Measurements from ENCODE around the gene ZEB1.

Gene ZEB1

GRCh38 chr10:31366703-31367102, 47.7 kb downstream of the ZEB1 start:
- TF ChIP-seq CTCF (conservative IDR thresholded peaks at IDR 0.05; ENCODE audit: low read length) (no peak), EZH2phosphoT487 (IDR thresholded peaks at IDR 0.05; ENCODE audit: borderline replicate concordance) (no peak)
- Histone ChIP-seq H3K79me2 (ENCODE audit: insufficient read depth, low read length) (peaks cover 83% of the 10 kb centered on the region), H3K4me1 (ENCODE audit: insufficient read depth, low read length, poor library complexity, severe bottlenecking) (peaks cover 5% of the 10 kb centered on the region), H3K9me3 (ENCODE audit: insufficient read depth, low read depth, low read length) (no peaks in the 10 kb centered on the region), H3K9me2 (replicated peaks; ENCODE audit: low read depth, low read length) (no peaks in the 10 kb centered on the region), H3K9ac (ENCODE audit: low read depth, low read length, poor library complexity, severe bottlenecking) (no peak overlapping the region), H3F3A (ENCODE audit: low read depth) (no peaks in the 10 kb centered on the region), H3K4me2 (ENCODE audit: low read depth, low read length, poor library complexity, severe bottlenecking) (no peak overlapping the region), H3K36me3 (ENCODE audit: insufficient read depth, low read length) (peaks cover 5% of the 10 kb centered on the region; the same call in 1 of the 2 replicates), H3K27me3 (ENCODE audit: insufficient read depth, low read length, poor library complexity, severe bottlenecking) (no peaks in the 10 kb centered on the region), H2AFZ (ENCODE audit: low read length) (no peak overlapping the region), H3K4me3 (ENCODE audit: low read length, poor library complexity, severe bottlenecking) (no peak overlapping the region), H4K20me1 (ENCODE audit: insufficient read depth, low read length, poor library complexity, severe bottlenecking) (peaks cover 33% of the 10 kb centered on the region)

GRCh38 chr10:31368724-31369123, 49.7 kb downstream of the ZEB1 start:
- Histone ChIP-seq H3K9ac (ENCODE audit: low read depth, low read length, poor library complexity, severe bottlenecking) (no peak overlapping the region), H3K27me3 (ENCODE audit: insufficient read depth, low read length, poor library complexity, severe bottlenecking) (no peaks in the 10 kb centered on the region), H3K4me3 (ENCODE audit: low read length, poor library complexity, severe bottlenecking) (no peak overlapping the region), H3K36me3 (ENCODE audit: insufficient read depth, low read length) (no peaks in the 10 kb centered on the region), H3K79me2 (ENCODE audit: insufficient read depth, low read length) (peaks cover 82% of the 10 kb centered on the region), H4K20me1 (ENCODE audit: insufficient read depth, low read length, poor library complexity, severe bottlenecking) (peaks cover 53% of the 10 kb centered on the region), H3F3A (ENCODE audit: low read depth) (no peaks in the 10 kb centered on the region), H3K9me2 (replicated peaks; ENCODE audit: low read depth, low read length) (no peaks in the 10 kb centered on the region), H2AFZ (ENCODE audit: low read length) (no peak overlapping the region), H3K4me2 (ENCODE audit: low read depth, low read length, poor library complexity, severe bottlenecking) (no peak overlapping the region), H3K4me1 (ENCODE audit: insufficient read depth, low read length, poor library complexity, severe bottlenecking) (peaks cover 5% of the 10 kb centered on the region), H3K9me3 (ENCODE audit: insufficient read depth, low read depth, low read length) (no peaks in the 10 kb centered on the region)
- TF ChIP-seq CTCF (conservative IDR thresholded peaks at IDR 0.05; ENCODE audit: low read length) (no peak), EZH2phosphoT487 (IDR thresholded peaks at IDR 0.05; ENCODE audit: borderline replicate concordance) (no peak)

DNA sequence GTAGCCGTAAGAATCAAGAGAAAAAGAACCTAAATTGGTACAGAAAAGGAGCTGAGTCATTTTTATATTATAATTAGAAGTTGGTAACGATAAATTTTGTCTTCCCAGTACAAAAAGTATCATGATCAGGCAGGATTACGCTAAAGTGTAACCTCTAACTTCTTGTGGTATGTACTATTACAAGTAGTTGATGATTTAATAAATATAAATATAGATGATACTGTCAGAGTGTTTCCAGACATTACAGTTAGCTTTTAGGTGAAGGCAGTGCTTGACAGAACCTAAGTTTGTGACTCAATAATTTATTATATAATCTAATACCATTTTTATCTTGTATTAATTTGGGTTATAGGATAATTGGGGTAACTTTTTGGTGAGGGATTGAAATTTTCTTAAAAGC, 53.4 kb downstream of the ZEB1 start:
- H3K79me2 ChIP-seq (ENCODE audit: insufficient read depth, low read length) = peaks cover 89% of the 10 kb centered on the region
- no peak overlapping the region for H3K4me3 ChIP-seq (ENCODE audit: low read length, poor library complexity, severe bottlenecking)
- no peak overlapping the region for H3K9ac ChIP-seq (ENCODE audit: low read depth, low read length, poor library complexity, severe bottlenecking)
- no peaks in the 10 kb centered on the region for H3K27me3 ChIP-seq (ENCODE audit: insufficient read depth, low read length, poor library complexity, severe bottlenecking)
- no peaks in the 10 kb centered on the region for H3F3A ChIP-seq (ENCODE audit: low read depth)
- H2AFZ ChIP-seq (ENCODE audit: low read length) = no peak overlapping the region
- no peaks in the 10 kb centered on the region for H3K9me3 ChIP-seq (ENCODE audit: insufficient read depth, low read depth, low read length)
- no peak for TF ChIP-seq CTCF (conservative IDR thresholded peaks at IDR 0.05; ENCODE audit: low read length)
- no peak for TF ChIP-seq EZH2phosphoT487 (IDR thresholded peaks at IDR 0.05; ENCODE audit: borderline replicate concordance)
- no peak overlapping the region for H3K4me2 ChIP-seq (ENCODE audit: low read depth, low read length, poor library complexity, severe bottlenecking)
- no peaks in the 10 kb centered on the region for H3K36me3 ChIP-seq (ENCODE audit: insufficient read depth, low read length)
- peaks cover 5% of the 10 kb centered on the region for H3K4me1 ChIP-seq (ENCODE audit: insufficient read depth, low read length, poor library complexity, severe bottlenecking)
- H3K9me2 ChIP-seq (replicated peaks; ENCODE audit: low read depth, low read length) = no peaks in the 10 kb centered on the region
- H4K20me1 ChIP-seq (ENCODE audit: insufficient read depth, low read length, poor library complexity, severe bottlenecking) = peaks cover 64% of the 10 kb centered on the region
